ENCODE results near the gene AKT3. TPM values are rescaled to one million over a fixed set of nuclear protein-coding genes. Genes with fewer than 3 reads are reported as not detected.
"Not testable (repeated sequence)": the region's sequence is repeated elsewhere in the genome, so short reads cannot be mapped to it uniquely, and the experiment has no call there.

The AKT3 gene
- total and polyA plus RNA-seq, 4 donors = 7.1 to 53.1 (median 23.8) TPM

- DNase-seq (no peak), ATAC-seq (ENCODE audit: insufficient read depth, low FRiP score) (no peak)
- Histone ChIP-seq H3K4me1 (ENCODE audit: control insufficient read depth in 5 of 5, insufficient read depth in 5 of 5, low read length in 5 of 5) (no peaks in the 10 kb centered on the region), H3K27me3 (ENCODE audit: control insufficient read depth in 3 of 3, insufficient read depth in 3 of 3, low read length in 2 of 3) (no peaks in the 10 kb centered on the region), H3K9me3 (ENCODE audit: control insufficient read depth in 4 of 4, insufficient read depth in 3 of 4, low read length in 3 of 4) (peaks cover 2 to 14% (median 8%) of the 10 kb centered on the region in 4 donors), H3K27ac (ENCODE audit: low read depth in 1 of 2, low read length in 1 of 2) (no peak overlapping the region), H3K36me3 (ENCODE audit: control insufficient read depth in 4 of 4, insufficient read depth in 4 of 4, low read length in 4 of 4) (no peaks in the 10 kb centered on the region), H3K4me3 (no peak overlapping the region), H3K9ac (ENCODE audit: insufficient read depth in 1 of 2, low read length in 2 of 2) (no peak overlapping the region)
- 97 to 99% methylated on average over 1 of the region's 1 CpG for WGBS, 2 donors
- TF ChIP-seq CTCF (IDR thresholded peaks at IDR 0.05; ENCODE audit: control extremely low read depth, extremely low read depth) = no peak
Observed at GRCh38 chr1:243821177-243821680, 28.8 kb downstream of the AKT3 start.

DNA sequence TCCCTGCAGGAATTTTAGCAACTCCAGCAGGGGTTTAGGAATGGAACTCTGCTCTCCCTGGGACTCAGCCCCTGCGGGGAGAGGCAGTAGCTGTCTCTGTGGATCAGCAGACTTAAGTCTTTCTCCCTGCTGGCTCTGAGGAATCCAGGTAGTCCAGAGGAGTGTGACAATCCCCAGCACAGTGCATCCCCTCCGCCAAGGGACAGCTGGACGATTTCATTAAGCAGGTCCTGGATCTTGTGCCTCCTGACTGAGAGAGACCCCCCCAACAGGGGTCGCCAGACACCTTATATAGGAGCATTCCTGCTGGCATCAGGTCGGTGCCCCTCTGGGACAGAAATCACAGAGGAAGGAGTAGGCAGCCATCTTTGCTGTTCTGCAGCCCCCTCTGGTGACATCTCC is 30.6 kb downstream of the AKT3 start:
- Histone ChIP-seq H3K4me3 (no peak overlapping the region), H3K4me1 (ENCODE audit: control insufficient read depth in 5 of 5, insufficient read depth in 5 of 5, low read length in 5 of 5) (no peaks in the 10 kb centered on the region), H3K36me3 (ENCODE audit: control insufficient read depth in 4 of 4, insufficient read depth in 4 of 4, low read length in 4 of 4) (no peaks in the 10 kb centered on the region), H3K27ac (ENCODE audit: low read depth in 1 of 2, low read length in 1 of 2) (no peak overlapping the region), H3K9ac (ENCODE audit: insufficient read depth in 1 of 2, low read length in 2 of 2) (no peak overlapping the region), H3K9me3 (ENCODE audit: control insufficient read depth in 4 of 4, insufficient read depth in 3 of 4, low read length in 3 of 4) (peaks cover 2 to 18% (median 9%) of the 10 kb centered on the region in 4 donors), H3K27me3 (ENCODE audit: control insufficient read depth in 3 of 3, insufficient read depth in 3 of 3, low read length in 2 of 3) (no peaks in the 10 kb centered on the region)
- TF ChIP-seq CTCF (IDR thresholded peaks at IDR 0.05; ENCODE audit: control extremely low read depth, extremely low read depth) = no peak
- WGBS, 2 donors = 89 to 97% methylated on average over 5 of the region's 5 CpGs
- DNase-seq (no peak), ATAC-seq (ENCODE audit: insufficient read depth, low FRiP score) (no peak)

GRCh38 chr1:243818978-243819377 is 31.1 kb downstream of the AKT3 start:
- Histone ChIP-seq H3K4me3 (no peak overlapping the region), H3K9ac (ENCODE audit: insufficient read depth in 1 of 2, low read length in 2 of 2) (no peak overlapping the region), H3K9me3 (ENCODE audit: control insufficient read depth in 4 of 4, insufficient read depth in 3 of 4, low read length in 3 of 4) (peaks cover 2 to 19% (median 9%) of the 10 kb centered on the region in 4 donors), H3K27ac (ENCODE audit: low read depth in 1 of 2, low read length in 1 of 2) (no peak overlapping the region), H3K27me3 (ENCODE audit: control insufficient read depth in 3 of 3, insufficient read depth in 3 of 3, low read length in 2 of 3) (no peaks in the 10 kb centered on the region), H3K4me1 (ENCODE audit: control insufficient read depth in 5 of 5, insufficient read depth in 5 of 5, low read length in 5 of 5) (no peaks in the 10 kb centered on the region), H3K36me3 (ENCODE audit: control insufficient read depth in 4 of 4, insufficient read depth in 4 of 4, low read length in 4 of 4) (no peaks in the 10 kb centered on the region)
- WGBS, 2 donors = 92 to 95% methylated on average over 13 of the region's 13 CpGs
- DNase-seq = no peak
- no peak for ATAC-seq (ENCODE audit: insufficient read depth, low FRiP score)
- TF ChIP-seq CTCF (IDR thresholded peaks at IDR 0.05; ENCODE audit: control extremely low read depth, extremely low read depth) = no peak

DNA sequence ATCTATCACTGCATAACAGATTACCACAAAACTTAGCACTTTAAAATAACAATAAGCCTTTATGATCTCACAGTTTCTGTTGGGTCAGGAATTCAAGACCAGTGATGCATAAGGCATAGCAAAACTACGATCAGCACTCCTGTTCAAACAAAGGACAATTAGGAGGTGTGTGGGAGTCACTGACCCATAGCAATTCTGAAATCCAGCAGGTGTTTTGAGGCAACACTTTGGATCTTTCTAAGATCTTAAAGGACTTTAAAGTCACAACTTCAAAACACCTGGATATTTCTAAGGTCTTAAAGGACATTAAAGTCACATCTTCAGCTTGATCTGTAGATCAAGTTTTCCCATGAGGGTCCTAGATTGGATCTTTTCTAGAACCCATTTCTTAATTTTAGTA is 35.3 kb downstream of the AKT3 start:
- no peak for TF ChIP-seq CTCF (IDR thresholded peaks at IDR 0.05; ENCODE audit: control extremely low read depth, extremely low read depth)
- H3K27ac ChIP-seq (ENCODE audit: low read depth in 1 of 2, low read length in 1 of 2) = no peak overlapping the region
- 92 to 100% methylated on average over 1 of the region's 1 CpG for WGBS, 2 donors
- no peak overlapping the region for H3K4me3 ChIP-seq
- peaks cover 0 to 8% (median 3%) of the 10 kb centered on the region in 4 donors for H3K9me3 ChIP-seq (ENCODE audit: control insufficient read depth in 4 of 4, insufficient read depth in 3 of 4, low read length in 3 of 4)
- ATAC-seq (ENCODE audit: insufficient read depth, low FRiP score) = no peak
- no peaks in the 10 kb centered on the region for H3K27me3 ChIP-seq (ENCODE audit: control insufficient read depth in 3 of 3, insufficient read depth in 3 of 3, low read length in 2 of 3)
- no peaks in the 10 kb centered on the region for H3K4me1 ChIP-seq (ENCODE audit: control insufficient read depth in 5 of 5, insufficient read depth in 5 of 5, low read length in 5 of 5)
- no peaks in the 10 kb centered on the region for H3K36me3 ChIP-seq (ENCODE audit: control insufficient read depth in 4 of 4, insufficient read depth in 4 of 4, low read length in 4 of 4)
- DNase-seq = no peak
- no peak overlapping the region for H3K9ac ChIP-seq (ENCODE audit: insufficient read depth in 1 of 2, low read length in 2 of 2)

DNA sequence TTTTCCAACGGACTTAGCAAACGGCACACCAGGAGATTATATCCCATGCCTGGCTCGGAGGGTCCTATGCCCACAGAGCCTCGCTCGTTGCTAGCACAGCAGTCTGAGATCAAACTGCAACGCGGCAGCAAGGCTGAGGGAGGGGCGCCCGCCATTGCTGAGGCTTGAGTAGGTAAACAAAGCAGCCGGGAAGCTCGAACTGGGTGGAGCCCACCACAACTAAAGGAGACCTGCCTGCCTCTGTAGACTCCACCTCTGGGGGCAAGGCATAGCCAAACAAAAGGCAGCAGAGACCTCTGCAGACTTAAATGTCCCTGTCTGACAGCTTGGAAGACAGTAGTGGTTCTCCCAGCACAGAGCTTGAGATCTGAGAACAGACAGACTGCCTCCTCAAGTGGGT is 42.7 kb downstream of the AKT3 start:
- H3K4me1 ChIP-seq (ENCODE audit: control insufficient read depth in 5 of 5, insufficient read depth in 5 of 5, low read length in 5 of 5); H3K36me3 ChIP-seq (ENCODE audit: control insufficient read depth in 4 of 4, insufficient read depth in 4 of 4, low read length in 4 of 4); H3K27ac ChIP-seq (ENCODE audit: low read depth in 1 of 2, low read length in 1 of 2); DNase-seq; ATAC-seq (ENCODE audit: insufficient read depth, low FRiP score); H3K9me3 ChIP-seq (ENCODE audit: control insufficient read depth in 4 of 4, insufficient read depth in 3 of 4, low read length in 3 of 4); H3K27me3 ChIP-seq (ENCODE audit: control insufficient read depth in 3 of 3, insufficient read depth in 3 of 3, low read length in 2 of 3); H3K9ac ChIP-seq (ENCODE audit: insufficient read depth in 1 of 2, low read length in 2 of 2); H3K4me3 ChIP-seq: not testable (repeated sequence)
- WGBS, 2 donors = 94% methylated on average over 11 of the region's 11 CpGs
